WI38 (cell line): ENCODE measurements around the gene AIP.

ENCODE experiments used
- H3K4me3 ChIP-seq: 2 replicates; pipeline ENCODE4 v1.5.1; 2011; ENCODE audit warnings: low read depth, mild to moderate bottlenecking, control low read depth, low read length
- TF ChIP-seq, protein P1 (sequence below): IDR thresholded peaks from 2 replicates; pipeline ENCODE4 v1.5.1; 2012; ENCODE audit warnings: low read depth, mild to moderate bottlenecking, control low read depth, low read length

The AIP gene

DNA sequence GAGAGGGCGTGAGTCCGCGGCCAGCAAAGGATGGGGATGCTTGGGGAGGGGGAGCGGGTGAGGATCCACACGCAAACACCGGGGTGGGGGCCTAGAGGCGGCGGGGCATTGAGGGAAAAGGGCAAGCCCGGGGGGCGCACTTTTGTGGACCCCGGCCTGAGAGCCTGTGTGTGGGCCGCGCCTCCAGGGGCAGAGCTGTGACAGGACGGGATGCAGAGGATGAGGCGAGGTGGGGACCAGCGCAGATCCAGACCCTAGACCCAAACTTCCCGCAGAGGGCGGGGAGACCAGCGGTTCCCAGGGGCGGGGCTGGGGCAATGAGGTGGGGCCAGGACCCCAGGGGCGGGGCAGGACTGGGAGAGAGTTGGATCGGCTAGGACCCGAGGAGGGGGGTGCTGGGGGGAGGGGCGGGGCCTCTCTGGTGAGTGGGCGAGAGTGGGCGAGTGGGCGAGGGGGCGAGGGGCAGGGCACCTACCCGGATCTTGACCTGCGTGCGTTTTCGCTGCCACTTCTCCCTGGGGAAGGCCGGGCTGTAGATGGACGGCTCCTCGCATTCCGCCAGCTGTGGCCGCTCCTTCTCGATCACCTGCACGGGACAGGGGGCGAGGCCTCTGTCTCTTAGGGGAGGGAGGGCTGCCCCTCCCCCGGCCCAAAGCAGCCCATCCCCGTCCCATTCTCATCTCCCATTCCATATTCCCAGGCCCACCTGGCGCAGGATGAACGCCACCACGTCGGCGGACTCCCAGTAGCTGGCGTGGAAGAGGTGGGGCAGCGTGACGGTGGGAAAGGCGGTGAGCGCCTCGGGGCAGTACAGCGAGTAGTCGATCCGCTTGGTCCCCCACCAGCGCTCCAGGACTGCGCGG, 11.8 kb downstream of the AIP start:
- TF ChIP-seq, protein P1, sequence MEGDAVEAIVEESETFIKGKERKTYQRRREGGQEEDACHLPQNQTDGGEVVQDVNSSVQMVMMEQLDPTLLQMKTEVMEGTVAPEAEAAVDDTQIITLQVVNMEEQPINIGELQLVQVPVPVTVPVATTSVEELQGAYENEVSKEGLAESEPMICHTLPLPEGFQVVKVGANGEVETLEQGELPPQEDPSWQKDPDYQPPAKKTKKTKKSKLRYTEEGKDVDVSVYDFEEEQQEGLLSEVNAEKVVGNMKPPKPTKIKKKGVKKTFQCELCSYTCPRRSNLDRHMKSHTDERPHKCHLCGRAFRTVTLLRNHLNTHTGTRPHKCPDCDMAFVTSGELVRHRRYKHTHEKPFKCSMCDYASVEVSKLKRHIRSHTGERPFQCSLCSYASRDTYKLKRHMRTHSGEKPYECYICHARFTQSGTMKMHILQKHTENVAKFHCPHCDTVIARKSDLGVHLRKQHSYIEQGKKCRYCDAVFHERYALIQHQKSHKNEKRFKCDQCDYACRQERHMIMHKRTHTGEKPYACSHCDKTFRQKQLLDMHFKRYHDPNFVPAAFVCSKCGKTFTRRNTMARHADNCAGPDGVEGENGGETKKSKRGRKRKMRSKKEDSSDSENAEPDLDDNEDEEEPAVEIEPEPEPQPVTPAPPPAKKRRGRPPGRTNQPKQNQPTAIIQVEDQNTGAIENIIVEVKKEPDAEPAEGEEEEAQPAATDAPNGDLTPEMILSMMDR = no peak
- no peak overlapping the region for H3K4me3 ChIP-seq

DNA sequence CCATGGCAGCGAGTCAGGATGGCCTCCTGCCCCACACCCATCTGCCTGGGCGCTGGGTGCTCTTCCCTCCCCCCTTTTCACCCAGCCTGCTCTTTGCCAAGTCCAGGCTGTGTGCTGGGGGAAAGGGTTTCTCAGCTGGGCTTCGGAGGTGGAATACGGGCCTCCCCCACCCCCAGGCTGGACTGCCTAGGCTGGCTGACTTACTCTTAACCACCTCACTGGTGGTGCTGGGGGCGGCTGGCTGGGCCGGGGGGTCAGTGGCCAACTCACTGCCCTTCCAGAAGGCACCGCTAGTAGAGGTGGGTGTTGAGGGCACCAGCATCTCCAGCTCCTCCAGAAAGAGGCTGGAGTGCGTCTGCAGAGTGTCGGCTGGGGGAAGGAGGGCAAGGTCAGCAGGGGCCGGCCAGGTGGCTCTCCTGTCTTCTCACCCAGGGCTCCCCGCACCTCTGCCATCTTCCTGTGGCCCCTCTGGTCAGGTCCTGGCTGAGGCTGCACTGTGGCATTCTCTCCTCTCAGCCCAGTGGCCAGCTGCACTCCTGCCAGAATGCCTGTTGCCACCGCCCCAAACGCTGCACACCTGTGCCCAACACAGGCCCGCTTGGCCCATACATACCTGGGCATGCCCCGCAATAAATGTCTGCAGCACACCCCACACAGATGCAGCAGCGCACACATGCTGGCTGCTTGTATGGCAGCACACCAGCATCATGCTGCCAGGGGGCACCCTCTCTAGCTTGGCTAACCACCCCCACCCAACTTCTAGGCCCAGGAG, 12.6 kb downstream of the AIP start:
- TF ChIP-seq, protein P1 = no peak
- H3K4me3 ChIP-seq = no peak overlapping the region

DNA sequence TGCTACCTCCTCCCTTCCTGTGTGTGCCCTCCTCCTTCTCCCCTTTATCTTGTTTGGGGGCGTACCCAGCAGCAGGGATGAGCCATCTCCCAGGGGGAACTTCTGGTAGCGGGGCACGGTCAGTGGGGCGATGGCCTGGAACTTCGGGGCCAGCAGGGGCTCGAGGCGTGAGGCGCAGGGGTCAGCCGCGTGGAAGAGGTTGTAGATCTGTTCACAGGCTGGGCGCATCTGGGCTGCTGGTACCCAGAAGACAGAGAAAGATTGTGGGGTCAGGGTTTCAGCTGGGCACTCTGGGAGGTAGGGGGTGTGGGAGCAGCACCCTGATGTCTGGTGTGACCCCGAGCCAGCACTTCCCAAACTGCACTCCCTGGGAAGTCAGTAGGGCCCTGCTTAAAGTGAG, 13.3 kb downstream of the AIP start:
- no peak overlapping the region for H3K4me3 ChIP-seq

DNA sequence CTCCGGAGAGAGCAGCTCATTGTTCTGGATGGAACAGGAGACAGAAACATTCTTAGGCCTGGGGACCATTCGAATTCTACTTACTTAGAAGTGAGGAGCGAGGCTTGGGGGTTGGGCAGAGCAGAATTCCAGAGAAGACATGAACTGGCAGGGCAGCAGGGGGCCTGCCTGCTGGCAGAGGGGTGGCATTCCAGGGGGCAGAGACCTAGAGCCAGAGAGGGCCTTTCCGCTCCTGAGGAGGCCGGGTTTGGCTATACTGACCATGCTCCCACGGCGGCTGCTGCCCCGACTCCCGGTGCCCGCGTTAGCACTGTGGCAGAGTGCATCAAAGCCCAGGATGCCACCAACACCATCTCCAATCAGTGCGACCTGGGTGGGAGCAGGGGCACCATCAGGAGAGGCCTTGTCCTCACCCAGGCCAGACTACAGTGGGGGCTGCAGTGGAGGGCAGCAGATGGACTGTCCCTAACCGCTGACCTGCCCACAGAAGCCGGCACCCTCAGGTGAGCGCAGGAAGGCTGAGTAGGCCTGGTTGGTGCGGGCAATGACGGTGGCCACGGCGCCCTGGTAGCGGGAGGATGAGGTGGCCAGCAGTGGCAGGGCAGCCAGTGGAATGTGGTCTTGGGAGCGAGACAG, 14.9 kb downstream of the AIP start:
- H3K4me3 ChIP-seq = no peak overlapping the region
- TF ChIP-seq, protein P1 = no peak

More for the DNA sequence above, 13.3 kb downstream of the AIP start:
- TF ChIP-seq, protein P1 = no peak

DNA sequence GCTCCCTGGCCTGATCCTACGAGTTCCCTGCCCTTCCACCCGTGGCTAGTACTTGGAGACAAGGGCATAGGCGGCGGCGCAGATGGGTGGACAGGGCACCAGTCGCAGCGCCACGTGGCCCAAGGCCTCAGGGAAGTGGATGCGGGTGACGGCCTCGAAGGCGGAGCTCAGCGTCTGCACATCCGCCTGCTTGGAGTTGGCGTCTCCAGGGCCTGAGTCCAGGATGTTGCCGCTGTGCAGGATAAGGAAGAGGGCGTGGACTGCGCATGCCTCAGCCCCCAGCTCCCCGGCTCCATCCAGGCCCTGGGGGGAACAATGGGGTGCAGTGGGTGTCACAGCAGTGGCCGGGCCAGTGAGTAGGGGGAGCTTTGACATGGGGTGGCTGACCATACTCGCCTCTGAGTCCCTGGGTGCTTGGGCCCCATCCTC, 15.7 kb downstream of the AIP start:
- TF ChIP-seq, protein P1 = no peak
- H3K4me3 ChIP-seq = no peak overlapping the region

DNA sequence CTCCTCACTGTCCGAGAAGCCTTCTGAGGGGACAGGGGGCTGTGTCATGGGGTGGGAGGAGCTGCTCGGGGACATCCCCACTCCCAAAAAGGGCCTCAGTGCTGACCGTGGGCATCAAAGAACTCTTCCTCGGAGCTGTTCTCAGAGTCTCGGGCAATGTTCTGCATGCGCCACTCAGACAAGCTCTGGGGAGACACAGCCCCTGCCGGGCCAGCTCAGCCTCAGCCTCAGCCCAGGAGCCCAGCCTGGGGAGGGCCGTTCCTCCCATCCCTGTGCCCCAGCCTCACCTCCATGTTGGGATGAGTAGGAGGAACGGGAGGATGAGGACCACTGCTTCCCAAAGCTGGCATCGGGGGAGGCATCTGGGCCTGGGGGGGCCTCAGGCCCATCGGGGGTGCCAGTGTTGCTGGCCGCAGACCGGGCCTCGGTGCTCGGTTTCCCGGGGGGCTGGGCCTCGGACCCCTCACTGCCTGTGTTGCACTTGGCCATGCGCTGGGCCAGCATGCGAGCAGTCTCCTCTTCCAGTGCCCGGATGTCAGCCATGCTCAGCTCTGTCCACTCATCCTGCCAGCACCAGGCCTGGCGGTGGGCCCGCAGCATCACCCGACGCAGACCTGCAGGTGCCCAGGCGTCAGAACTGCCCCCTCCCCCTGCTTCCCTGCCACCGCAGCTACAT, 17.1 kb downstream of the AIP start:
- TF ChIP-seq, protein P1 = no peak
- no peak overlapping the region for H3K4me3 ChIP-seq
